NB4 (cell line): Measurements from ENCODE around the gene CEMP1.

ENCODE experiments used
- CTCF ChIP-seq: IDR thresholded peaks from one replicate; pipeline ENCODE4 v1.5.1; 2012; ENCODE audit warnings: low read depth, low read length
- MAX ChIP-seq: IDR thresholded peaks from 2 replicates; pipeline ENCODE4 v1.6.1; 2011; ENCODE audit warnings: low read depth, low read length
- MYC ChIP-seq: IDR thresholded peaks from 2 replicates; pipeline ENCODE4 v1.6.1; 2011; ENCODE audit warnings: low read depth, low read length
- POLR2A ChIP-seq: IDR thresholded peaks from 2 replicates; pipeline ENCODE4 v1.6.1; 2011; ENCODE audit warnings: mild to moderate bottlenecking; ENCODE audit not compliant: insufficient read length; ENCODE audit errors: extremely low read depth

DNA sequence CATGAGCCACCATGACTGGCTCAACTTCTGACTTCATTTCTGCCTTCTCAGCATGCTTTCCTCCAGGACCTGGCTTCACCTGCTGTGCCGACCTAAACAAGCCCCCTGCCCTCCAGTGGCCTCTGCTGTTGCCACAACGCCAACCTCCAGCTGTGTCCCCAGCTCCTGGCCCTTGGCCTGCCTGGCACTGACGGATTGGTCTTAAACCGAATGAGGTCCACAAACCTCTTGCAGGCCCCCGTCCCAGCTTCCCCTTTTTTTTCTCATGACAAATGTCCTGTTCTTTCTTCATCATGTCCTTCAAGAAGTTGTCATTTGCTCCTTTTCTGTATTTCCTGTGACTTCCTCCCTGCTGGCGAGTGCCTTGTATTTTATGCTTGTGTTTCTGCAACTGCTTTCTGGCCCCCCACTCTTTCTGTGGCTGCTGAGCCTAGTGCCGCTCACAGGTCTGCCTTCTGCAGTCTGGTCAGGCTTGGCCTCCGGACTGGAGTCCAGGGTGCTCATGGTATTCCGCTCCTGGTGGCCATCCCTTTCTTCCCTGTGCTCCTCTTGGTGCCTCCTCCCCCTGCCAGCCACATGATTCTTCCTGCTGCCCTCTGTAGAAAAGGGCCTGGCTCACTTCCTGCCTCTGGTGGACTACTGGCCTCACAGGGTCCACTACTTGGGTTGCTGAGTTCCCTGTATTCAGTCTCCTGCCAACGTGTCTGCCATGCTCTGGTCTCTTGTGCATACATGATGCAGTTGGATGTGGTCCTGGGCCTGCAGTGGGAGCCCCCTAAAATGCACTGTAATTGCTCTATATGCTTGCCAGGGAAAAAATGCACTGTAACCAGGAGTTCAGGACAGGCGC lies 14.6 kb downstream of the CEMP1 start:
- no peak for TF ChIP-seq CTCF
- TF ChIP-seq POLR2A = no peak
- no peak for TF ChIP-seq MYC
- TF ChIP-seq MAX = no peak
